Rectal smooth muscle tissue (tissue), 1 donor: ENCODE data around the gene ACSL3.

Experiments used
- H3K27ac ChIP-seq: one replicate; pipeline ENCODE4 v1.7.0; 2013; ENCODE audit warnings: low read depth, low read length, inconsistent platforms
- H3K27me3 ChIP-seq: one replicate; pipeline ENCODE4 v1.7.0; 2013; ENCODE audit warnings: low read length; ENCODE audit not compliant: control insufficient read depth, insufficient read depth
- H3K36me3 ChIP-seq: one replicate; pipeline ENCODE4 v1.7.0; 2013; ENCODE audit warnings: low read length; ENCODE audit not compliant: control insufficient read depth, insufficient read depth
- H3K4me1 ChIP-seq: one replicate; pipeline ENCODE4 v1.7.0; 2013; ENCODE audit warnings: low read length; ENCODE audit not compliant: control insufficient read depth, insufficient read depth
- H3K4me3 ChIP-seq: one replicate; pipeline ENCODE4 v1.7.0; 2013; ENCODE audit warnings: low read length
- H3K9ac ChIP-seq: one replicate; pipeline ENCODE4 v1.7.0; 2013; ENCODE audit warnings: low read length

ACSL3 gene

DNA sequence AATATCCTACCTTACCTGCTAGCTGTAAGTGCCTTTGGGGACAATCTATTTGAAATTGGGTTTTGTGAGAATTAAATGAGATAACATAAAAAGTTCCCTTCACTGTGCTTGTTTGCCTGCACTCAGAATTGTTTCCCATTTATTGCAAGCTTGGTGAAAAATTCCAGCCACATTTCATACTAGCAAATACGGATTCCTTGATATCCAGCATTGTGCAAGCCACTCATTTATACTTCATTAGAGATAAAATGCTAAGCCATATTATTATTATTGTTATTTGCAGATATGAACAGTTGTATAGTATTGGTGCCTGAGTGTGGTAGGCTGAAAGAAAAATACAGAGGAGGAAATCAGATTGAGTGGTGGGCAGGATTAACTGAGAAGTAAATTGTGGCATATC lies 31.9 kb downstream of the ACSL3 start:
- H3K9ac ChIP-seq = no peak overlapping the region
- H3K4me1 ChIP-seq = no peaks in the 10 kb centered on the region
- H3K4me3 ChIP-seq = no peak overlapping the region
- no peaks in the 10 kb centered on the region for H3K36me3 ChIP-seq
- no peak overlapping the region for H3K27ac ChIP-seq
- H3K27me3 ChIP-seq = no peaks in the 10 kb centered on the region

DNA sequence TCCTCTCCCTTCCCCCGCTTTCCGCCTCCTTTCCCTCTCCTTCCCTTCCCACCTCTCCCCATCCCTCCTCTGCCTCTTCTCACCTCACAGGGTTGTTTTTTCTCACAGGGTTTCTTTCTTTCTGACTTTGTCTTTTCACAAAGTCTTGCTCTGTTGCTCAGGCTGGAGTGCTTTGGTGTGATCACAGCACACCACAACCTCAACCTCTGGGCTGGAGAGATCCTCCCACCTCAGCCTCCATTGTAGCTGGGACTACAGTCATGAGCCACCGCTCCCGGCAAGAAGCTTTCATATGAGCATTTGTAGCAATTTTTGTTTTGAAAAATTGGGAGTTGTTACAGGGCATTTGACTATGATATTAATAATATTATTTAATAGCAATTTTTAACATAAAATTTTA lies 32.9 kb downstream of the ACSL3 start:
- Histone ChIP-seq H3K27me3 (no peaks in the 10 kb centered on the region), H3K27ac (no peak overlapping the region), H3K4me3 (no peak overlapping the region), H3K4me1 (no peaks in the 10 kb centered on the region), H3K36me3 (no peaks in the 10 kb centered on the region), H3K9ac (no peak overlapping the region)

DNA sequence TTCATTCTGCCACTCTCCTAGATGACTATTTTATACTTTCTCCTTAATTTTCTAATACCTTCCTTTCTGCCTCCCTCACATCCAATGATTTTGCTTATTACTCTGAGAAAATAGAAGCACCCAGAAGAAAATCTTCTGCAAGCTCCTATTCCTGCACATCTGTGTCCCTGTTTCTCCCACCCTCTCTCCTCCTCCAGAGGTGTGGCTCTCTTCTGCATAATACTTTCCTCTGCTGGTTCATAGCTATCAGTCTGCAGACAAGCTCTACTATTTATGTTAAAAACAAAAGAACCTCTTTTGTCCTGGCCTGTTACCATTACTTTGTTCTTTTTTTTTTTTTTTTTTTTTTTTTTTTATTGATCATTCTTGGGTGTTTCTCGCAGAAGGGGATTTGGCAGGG lies 34.3 kb downstream of the ACSL3 start:
- no peak overlapping the region for H3K27ac ChIP-seq
- H3K4me1 ChIP-seq = no peaks in the 10 kb centered on the region
- no peaks in the 10 kb centered on the region for H3K27me3 ChIP-seq
- no peak overlapping the region for H3K9ac ChIP-seq
- H3K36me3 ChIP-seq = no peaks in the 10 kb centered on the region
- no peak overlapping the region for H3K4me3 ChIP-seq

DNA sequence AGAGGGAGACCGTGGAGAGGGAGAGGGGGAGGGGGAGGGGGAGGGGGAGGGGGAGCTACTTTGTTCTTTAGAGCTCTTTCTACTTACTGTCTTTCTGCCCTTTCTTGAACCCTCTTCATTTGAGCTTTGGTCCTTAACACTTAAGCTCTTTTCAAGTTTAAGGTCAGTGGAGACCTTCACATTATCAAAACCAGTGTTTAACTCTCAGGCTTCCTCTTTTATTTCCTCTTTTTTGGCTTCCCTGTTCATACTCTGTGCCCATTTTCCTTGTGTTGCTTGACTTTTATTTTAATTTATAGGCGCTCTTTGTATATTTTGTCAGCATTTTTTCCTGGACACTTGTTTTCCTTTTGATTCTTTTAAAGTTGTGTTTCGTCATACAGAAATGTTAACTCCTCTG lies 37.1 kb downstream of the ACSL3 start:
- H3K9ac ChIP-seq = no peak overlapping the region
- H3K27me3 ChIP-seq = no peaks in the 10 kb centered on the region
- H3K27ac ChIP-seq = no peak overlapping the region
- H3K4me1 ChIP-seq = no peaks in the 10 kb centered on the region
- no peak overlapping the region for H3K4me3 ChIP-seq
- H3K36me3 ChIP-seq = no peaks in the 10 kb centered on the region

DNA sequence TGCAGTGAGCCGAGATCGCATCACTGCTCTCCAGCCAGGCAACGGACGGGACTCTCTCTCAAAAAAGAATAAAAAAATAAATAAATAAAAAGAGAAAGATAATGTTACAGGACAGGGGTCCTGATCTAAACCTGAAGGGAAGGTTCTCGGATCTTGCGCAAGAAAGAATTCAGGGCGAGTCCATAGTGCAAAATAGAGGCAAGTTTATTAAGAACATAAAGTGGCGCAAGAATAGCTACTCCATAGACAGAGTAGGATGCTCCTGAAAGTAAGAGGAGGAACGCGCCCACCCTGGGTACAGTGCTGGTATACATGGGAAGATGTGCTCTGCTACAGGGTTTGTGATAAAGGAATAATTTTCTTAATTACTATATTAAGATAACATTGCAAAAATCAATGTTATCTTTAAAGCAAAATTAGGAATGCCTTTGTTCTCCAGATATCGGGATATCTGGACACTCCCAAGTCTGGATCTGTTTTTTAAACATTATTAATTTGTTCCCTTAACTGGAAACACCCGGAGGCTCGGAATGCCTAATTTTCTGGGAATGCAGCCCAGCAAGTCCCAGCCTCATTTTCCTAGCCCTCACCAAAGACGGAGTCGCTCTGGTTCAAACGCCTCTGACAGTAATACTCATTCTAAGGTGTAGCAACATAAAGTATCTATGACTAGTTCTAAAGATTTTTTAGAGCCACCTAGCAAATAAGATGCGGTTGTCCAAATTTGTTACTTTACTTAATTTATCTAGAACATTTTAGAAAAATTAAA lies 38.8 kb downstream of the ACSL3 start:
- Histone ChIP-seq H3K36me3 (no peaks in the 10 kb centered on the region), H3K27ac (no peak overlapping the region), H3K4me1 (peaks cover 3% of the 10 kb centered on the region), H3K4me3 (no peak overlapping the region), H3K27me3 (no peaks in the 10 kb centered on the region), H3K9ac (no peak overlapping the region)

DNA sequence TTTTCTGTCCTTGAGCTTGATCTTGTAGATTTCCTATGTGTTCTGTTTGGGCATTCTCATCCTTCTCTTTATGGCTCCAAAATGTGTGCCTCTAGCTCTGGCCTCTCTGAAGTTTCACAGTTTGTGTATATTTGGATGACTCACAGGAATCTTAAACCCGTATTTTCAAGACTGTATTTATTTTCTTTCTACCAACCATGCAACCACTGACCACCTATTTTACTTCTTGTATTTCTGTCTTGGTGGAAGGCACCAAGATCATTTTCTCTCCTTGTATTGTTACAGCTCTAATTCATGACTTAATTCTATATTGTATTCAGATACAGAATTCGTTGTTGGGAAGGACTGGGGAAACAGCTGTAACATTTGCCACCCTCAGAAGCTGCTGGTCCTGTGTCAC lies 39.5 kb downstream of the ACSL3 start:
- H3K4me1 ChIP-seq = peaks cover 5% of the 10 kb centered on the region
- H3K4me3 ChIP-seq = no peak overlapping the region
- no peak overlapping the region for H3K9ac ChIP-seq
- no peaks in the 10 kb centered on the region for H3K27me3 ChIP-seq
- no peaks in the 10 kb centered on the region for H3K36me3 ChIP-seq
- no peak overlapping the region for H3K27ac ChIP-seq

DNA sequence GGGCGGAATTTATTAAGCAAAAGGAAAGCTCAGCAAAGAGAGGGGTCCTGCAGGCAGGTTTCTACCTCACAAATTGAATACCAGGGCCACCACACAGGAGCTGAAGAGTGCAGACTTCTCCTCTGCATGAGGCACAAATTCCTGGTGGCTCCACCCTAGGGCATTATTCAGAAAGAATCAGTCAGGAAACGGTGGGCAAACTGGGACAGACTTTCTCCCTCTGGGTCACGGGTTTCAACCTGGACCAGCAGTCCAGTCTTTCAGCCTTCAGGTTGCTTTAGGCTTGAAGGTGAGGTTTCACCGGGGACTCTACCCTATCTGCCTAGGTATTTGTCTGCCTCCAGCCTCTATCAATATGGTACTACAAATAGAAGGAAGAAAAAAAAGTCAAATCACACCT lies 41.8 kb downstream of the ACSL3 start:
- Histone ChIP-seq H3K4me3 (no peak overlapping the region), H3K4me1 (peaks cover 12% of the 10 kb centered on the region), H3K27me3 (no peaks in the 10 kb centered on the region), H3K27ac (no peak overlapping the region), H3K36me3 (no peaks in the 10 kb centered on the region), H3K9ac (no peak overlapping the region)

DNA sequence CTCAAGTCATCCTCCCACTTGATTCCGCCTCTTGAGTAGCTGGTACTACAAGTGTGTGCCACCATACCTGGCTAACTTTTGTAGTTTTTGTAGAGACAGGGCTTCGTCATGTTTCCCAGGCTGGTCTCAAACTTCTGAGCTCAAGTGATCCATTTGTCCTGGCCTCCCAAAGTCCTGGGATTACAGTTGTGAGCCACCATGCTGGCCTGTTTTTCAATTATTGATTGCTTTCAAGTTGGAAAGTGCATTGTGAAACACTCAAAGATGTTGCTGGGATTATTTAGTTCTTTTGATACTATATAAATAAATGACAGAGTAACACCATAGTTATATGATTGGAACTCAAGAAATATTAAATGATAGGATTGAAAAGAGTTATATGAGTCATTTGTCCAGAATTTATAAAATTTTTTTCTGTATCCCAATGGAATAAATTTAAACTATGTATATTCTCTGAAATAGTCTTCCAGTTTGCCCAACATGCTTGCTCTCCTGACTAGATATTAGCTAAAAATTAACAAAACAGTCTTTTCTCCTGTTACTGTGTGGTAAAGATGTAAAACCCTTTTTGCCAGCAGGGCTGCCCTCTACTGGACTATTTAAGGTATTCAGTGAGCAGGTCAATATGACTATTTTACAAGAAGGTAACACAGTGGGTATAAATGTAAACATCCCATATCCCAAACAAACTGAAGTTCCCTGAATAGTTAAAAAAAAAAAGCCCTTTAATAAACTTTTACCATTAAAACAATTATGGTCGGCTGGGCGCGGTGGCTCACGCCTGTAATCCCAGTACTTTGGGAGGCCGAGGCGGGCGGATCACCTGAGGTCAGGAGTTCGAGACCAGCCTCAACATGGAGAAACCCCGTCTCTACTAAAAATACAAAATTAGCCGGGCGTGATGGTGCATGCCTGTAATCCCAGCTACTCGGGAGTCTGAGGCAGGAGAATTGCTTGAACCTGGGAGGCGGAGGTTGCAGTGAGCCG lies 42.7 kb downstream of the ACSL3 start:
- Histone ChIP-seq H3K36me3 (no peaks in the 10 kb centered on the region), H3K4me1 (peaks cover 17% of the 10 kb centered on the region), H3K27me3 (no peaks in the 10 kb centered on the region), H3K9ac (no peak overlapping the region), H3K27ac (no peak overlapping the region), H3K4me3 (no peak overlapping the region)

DNA sequence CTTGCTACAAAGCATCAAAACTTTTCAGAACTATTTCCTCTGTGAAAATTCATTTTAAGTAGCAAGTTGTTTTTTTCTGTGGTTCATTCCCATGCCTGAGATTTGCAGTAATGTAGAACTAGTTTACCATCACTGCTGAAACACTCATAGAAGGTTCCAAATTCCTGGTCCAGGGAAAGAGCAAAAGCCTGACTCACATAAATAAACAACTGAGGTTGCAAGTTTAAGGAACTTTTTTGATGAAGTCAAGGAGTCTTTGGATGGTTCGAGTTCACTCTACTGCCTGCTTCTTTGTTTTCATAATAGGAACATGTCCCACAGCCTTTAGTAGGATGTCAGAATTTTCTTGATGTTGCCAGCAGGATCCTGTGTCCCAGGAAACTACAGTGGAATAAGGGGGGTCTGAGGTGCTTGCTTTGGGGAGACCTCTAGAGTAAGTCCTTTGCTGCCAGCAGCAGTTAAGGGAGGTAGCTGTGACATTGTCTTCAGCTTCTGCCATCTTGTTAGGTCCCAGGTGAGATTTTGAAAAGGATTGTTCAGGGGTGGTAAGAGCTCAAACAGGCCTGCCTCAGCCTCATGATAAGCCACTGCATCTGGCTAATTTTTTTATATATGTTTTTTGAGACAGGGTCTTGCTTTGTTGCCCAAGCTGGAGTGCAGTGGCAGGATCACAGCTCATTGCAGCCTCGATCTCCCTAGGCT lies 43.9 kb downstream of the ACSL3 start:
- H3K4me3 ChIP-seq = no peak overlapping the region
- no peaks in the 10 kb centered on the region for H3K27me3 ChIP-seq
- H3K9ac ChIP-seq = no peak overlapping the region
- H3K4me1 ChIP-seq = peaks cover 17% of the 10 kb centered on the region
- H3K36me3 ChIP-seq = no peaks in the 10 kb centered on the region
- H3K27ac ChIP-seq = no peak overlapping the region

DNA sequence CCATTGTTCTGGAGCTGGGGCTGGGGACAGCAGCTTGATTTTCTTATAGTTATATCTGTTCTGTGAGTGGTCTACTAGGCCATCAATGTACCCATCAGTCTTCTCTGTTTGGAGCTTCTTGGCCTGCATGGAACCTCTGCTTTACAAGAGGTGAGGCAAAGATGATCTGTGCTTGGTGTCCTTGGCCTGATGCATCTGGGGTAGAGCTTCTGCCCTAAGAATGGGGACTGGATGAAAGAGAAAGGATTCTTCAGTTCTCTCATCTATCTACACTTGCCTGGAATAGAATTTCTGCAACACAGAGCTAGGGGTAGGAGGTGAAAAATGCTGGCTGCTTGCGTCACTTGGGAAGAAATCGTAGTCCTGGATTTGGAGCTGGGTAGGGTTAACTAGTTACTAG lies 46.2 kb downstream of the ACSL3 start:
- Histone ChIP-seq H3K9ac (no peak overlapping the region), H3K27ac (no peak overlapping the region), H3K4me3 (no peak overlapping the region), H3K36me3 (no peaks in the 10 kb centered on the region), H3K27me3 (no peaks in the 10 kb centered on the region), H3K4me1 (peaks cover 18% of the 10 kb centered on the region)

DNA sequence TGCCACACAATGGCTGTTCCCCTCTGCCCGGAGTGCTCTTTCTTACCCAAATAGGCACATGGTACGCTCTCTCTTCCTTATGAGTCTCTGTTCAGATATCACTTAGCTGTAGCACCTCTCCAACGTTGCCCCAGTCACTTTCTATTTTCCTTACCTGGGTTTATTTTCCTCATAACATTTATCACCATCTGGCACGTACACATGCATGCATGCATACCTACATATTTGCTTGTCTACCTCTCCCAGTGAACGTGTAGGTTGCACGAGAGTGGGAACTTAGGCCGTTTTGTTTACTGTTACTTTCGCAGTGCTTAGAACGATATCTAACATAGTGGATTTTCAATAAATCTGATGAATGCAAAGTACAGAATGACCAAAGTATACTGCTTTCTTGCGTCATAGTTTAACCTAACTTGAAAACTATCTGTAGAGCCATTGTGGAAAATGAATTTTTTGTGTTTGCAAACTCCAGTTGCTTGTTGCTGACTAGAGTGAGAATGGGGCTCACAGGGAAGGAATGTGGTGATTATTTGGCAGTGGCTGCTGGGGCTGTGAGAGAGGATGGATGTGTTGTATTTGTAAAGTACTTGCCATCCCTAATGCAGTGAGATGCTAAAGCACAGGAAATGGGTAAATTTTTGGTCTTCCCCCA lies 47.1 kb downstream of the ACSL3 start:
- peaks cover 20% of the 10 kb centered on the region for H3K4me1 ChIP-seq
- H3K27ac ChIP-seq = no peak overlapping the region
- no peak overlapping the region for H3K4me3 ChIP-seq
- no peaks in the 10 kb centered on the region for H3K36me3 ChIP-seq
- no peak overlapping the region for H3K9ac ChIP-seq
- no peaks in the 10 kb centered on the region for H3K27me3 ChIP-seq

DNA sequence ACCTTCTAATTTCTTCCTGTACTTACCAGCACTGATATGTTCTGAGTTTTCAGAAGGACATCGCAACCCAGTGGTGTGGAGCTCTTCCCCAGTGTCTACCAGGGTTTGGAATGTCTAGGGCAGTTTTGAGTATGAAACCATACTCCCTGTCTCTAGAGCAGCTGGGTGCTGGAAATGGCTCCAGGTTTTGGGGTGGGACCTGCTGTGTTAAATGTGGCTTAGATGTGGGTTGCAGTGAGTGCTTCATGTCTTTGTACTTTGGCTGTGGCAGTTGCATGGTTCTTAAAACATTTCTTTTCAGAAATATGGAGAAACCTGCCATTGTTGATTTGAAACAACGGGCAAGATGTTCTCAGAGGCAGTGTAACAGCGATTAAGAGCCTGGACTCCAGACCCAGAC lies 48.5 kb downstream of the ACSL3 start:
- H3K4me1 ChIP-seq = peaks cover 19% of the 10 kb centered on the region
- no peaks in the 10 kb centered on the region for H3K36me3 ChIP-seq
- H3K4me3 ChIP-seq = no peak overlapping the region
- H3K9ac ChIP-seq = no peak overlapping the region
- no peaks in the 10 kb centered on the region for H3K27me3 ChIP-seq
- no peak overlapping the region for H3K27ac ChIP-seq
